ENCODE measurements around the gene MOG.

The MOG gene

GRCh38 chr6:29708432-29709179 lies 51.7 kb downstream of the MOG start:
- DNase-seq (ENCODE audit: low spot score): no peak
- no peak for TF ChIP-seq CTCF (IDR thresholded peaks at IDR 0.05; ENCODE audit: extremely low read depth, insufficient read depth, missing control alignments)
- in situ Hi-C loops (cut with MboI; ENCODE audit: low pct_unique_long_range_greater_than_20kb, low sequenced_read_pairs, unreplicated experiment): no loop called here

GRCh38 chr6:29709188-29709587 lies 52.3 kb downstream of the MOG start:
- no peak for TF ChIP-seq CTCF (IDR thresholded peaks at IDR 0.05; ENCODE audit: extremely low read depth, insufficient read depth, missing control alignments)

GRCh38 chr6:29710281-29710941 lies 53.5 kb downstream of the MOG start:
- in situ Hi-C loops (cut with MboI; ENCODE audit: low pct_unique_long_range_greater_than_20kb, low sequenced_read_pairs, unreplicated experiment): no loop called here
- DNase-seq (ENCODE audit: low spot score): no peak
- no peak for TF ChIP-seq CTCF (IDR thresholded peaks at IDR 0.05; ENCODE audit: extremely low read depth, insufficient read depth, missing control alignments)

More at GRCh38 chr6:29709188-29709587, 52.3 kb downstream of the MOG start:
- in situ Hi-C loops (cut with MboI; ENCODE audit: low pct_unique_long_range_greater_than_20kb, low sequenced_read_pairs, unreplicated experiment): no loop called here
- no peak for DNase-seq (ENCODE audit: low spot score)

- no peak for DNase-seq (ENCODE audit: low spot score)
- in situ Hi-C loops (cut with MboI; ENCODE audit: low pct_unique_long_range_greater_than_20kb, low sequenced_read_pairs, unreplicated experiment): no loop called here
- peak; percentile 38 for TF ChIP-seq CTCF (IDR thresholded peaks at IDR 0.05; ENCODE audit: extremely low read depth, insufficient read depth, missing control alignments)
These were observed 64.0 kb downstream of the MOG start for GRCh38 chr6:29720863-29721262.

Measured in GM13977 (cell line).